ENCODE results near the gene LRSAM1. TPM values are rescaled to one million over a fixed set of nuclear protein-coding genes. Genes with fewer than 3 reads are reported as not detected.

LRSAM1 gene
- total RNA-seq, 1 donor from 2014 or later: 24.6 TPM

DNA sequence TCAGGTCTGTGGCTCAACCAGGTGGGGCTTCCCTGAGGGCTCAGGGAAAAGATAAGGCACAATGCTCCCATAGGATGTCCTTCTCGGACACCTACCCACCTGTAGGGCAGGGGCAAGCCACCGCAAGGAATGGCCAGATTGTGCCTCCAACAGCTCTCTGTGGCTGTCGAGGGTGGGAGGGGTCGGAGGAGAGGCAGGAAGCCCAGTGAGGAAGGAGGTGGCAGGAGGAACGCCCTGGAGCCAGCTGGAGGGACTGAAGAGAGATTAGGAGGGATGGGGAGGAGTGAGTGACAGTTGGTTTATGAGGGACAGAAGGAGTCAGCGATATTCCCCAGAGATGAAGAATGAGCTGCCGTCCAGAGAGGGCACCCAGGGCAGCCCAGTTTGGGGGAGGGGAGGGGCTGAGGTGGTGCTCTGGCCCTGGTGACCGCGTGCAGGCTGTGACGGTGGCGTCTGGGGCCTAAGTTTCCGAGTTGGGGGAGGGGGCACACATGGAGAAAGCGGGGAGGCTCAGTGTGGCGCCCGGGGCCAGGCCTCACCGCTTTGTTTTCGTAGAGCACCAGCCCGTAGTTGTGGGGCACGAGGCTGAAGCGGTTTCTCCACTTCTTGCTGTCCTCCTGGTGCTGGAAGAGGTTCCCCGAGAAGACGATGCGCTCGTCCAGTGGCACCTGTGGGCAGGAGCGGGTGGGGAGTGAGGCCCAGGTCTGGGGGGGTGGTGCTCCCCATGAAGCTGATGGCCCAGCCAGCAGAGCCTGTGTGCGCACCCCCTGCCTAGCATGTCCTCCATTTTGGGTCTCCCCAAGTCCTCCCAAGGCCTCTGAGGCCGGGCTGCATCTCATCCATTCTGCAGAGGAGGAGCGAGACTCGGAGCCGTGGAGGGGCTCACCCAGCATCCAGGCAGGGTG is 75.6 kb downstream of the LRSAM1 start:
- Mint-ChIP-seq H3K4me1 (peaks cover 14% of the 10 kb centered on the region), H3K4me3 (no peak overlapping the region), H3K27me3 (no peaks in the 10 kb centered on the region), H3K36me3 (ENCODE audit: low read depth) (peaks cover 54% of the 10 kb centered on the region), H3K27ac (no peak overlapping the region), H3K9me3 (peaks cover 14% of the 10 kb centered on the region)
- DNase-seq: no peak
- intact Hi-C loops (cut with micrococcal nuclease): no loop called here

DNA sequence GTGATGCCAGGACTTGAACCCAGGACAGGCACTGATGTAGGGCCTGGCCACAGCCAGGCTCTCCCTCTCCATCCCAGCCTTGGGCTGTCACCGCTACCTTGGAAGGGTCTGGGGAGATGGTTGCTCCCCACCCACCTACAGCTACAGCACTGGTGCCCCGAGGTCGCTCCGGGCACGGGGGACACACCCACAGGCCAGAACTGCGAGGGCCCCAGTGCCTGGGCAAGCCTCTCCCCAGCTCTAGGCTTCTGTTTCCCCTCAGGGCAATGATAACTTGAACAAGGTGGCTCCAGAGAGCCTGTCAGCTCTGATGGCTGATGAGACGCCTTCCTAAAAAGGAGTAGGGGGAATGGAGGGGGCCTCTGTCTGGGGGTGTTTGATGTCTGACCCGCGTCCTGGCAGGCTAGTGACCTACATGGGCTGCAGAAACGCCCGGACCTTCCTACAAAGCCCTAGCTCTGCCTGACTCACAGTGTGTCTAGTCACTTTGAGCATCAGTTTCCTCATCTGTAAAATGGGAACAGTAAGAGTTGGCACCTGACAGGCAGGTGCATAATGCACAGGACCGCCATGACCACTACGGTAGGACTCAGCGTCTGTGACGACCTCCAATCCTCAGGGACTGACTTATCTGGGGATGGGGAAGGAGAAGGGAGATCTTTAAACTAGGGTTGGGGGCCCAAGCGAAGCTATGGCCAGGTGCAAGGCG is 76.4 kb downstream of the LRSAM1 start:
- H3K9me3 Mint-ChIP-seq: peaks cover 13% of the 10 kb centered on the region
- DNase-seq: no peak
- peaks cover 12% of the 10 kb centered on the region for H3K4me1 Mint-ChIP-seq
- H3K27ac Mint-ChIP-seq: no peak overlapping the region
- intact Hi-C loops (cut with micrococcal nuclease): no loop called here
- no peaks in the 10 kb centered on the region for H3K27me3 Mint-ChIP-seq
- no peak overlapping the region for H3K4me3 Mint-ChIP-seq
- peaks cover 50% of the 10 kb centered on the region for H3K36me3 Mint-ChIP-seq (ENCODE audit: low read depth)

DNA sequence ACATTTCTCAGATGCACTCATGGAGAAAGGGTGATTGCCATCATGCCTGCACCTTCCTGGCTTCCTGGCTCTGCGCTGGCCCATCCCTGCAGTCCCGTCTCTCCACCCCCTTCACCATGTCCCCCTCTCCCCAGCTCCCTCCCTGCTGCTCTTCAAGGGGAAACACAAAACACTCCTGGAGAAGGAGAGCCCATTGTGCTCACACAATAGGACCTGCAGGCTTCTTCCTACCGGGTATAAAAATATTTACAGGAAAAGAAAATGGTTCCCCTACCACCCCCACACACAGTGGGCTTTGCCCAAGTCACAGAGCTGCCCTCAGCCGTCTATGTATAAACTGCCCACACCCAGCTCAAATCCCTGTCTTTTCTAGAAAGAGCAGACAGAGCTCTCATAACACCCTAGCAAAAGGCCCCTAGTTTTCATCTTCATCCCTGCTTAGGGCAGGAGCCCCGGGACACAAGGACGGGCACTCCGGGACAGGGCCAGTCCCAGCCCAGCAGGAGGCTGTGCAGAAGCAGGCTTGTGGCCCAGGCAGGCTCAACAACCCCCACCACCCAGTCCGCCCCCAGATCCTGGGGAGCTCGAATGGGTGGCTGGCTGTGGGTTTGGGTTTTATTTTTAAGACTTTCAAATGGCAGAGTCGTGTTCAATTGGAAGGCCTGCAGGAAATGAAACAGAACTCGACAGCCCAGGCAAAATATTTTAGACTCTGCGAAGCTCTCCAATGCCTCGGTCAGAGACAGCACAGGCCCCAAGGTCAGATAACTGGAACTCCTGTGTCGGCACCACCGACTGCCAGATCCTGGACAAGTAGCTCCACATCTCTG is 77.3 kb downstream of the LRSAM1 start:
- Mint-ChIP-seq H3K4me3 (no peak overlapping the region), H3K9me3 (peaks cover 10% of the 10 kb centered on the region), H3K27ac (no peak overlapping the region), H3K36me3 (ENCODE audit: low read depth) (peaks cover 41% of the 10 kb centered on the region), H3K27me3 (no peaks in the 10 kb centered on the region), H3K4me1 (peaks cover 10% of the 10 kb centered on the region)
- no peak for DNase-seq
- intact Hi-C loops (cut with micrococcal nuclease): no loop called here

DNA sequence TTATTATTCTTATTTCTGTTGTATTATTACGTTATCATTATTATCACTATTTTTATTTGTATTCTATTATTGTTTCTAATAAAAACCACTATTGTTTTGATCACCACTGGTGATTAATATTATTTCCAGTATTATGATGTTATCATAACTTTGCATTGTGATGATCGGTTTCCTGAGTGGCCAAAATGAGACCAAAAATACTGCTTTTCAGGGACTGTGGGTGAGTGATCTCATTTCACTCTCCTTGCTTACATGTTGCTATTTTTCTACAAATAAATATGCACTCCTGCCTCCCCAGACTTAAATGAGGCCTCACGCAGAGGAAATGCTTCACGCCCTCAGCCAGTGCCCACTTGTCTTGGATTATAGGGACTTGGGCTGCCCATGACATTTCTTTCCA is 78.4 kb downstream of the LRSAM1 start:
- intact Hi-C loops (cut with micrococcal nuclease): no loop called here
- no peak for DNase-seq
- Mint-ChIP-seq H3K4me3 (no peak overlapping the region), H3K4me1 (peaks cover 10% of the 10 kb centered on the region), H3K9me3 (peaks cover 9% of the 10 kb centered on the region), H3K27me3 (no peaks in the 10 kb centered on the region), H3K27ac (no peak overlapping the region), H3K36me3 (ENCODE audit: low read depth) (peaks cover 31% of the 10 kb centered on the region)

DNA sequence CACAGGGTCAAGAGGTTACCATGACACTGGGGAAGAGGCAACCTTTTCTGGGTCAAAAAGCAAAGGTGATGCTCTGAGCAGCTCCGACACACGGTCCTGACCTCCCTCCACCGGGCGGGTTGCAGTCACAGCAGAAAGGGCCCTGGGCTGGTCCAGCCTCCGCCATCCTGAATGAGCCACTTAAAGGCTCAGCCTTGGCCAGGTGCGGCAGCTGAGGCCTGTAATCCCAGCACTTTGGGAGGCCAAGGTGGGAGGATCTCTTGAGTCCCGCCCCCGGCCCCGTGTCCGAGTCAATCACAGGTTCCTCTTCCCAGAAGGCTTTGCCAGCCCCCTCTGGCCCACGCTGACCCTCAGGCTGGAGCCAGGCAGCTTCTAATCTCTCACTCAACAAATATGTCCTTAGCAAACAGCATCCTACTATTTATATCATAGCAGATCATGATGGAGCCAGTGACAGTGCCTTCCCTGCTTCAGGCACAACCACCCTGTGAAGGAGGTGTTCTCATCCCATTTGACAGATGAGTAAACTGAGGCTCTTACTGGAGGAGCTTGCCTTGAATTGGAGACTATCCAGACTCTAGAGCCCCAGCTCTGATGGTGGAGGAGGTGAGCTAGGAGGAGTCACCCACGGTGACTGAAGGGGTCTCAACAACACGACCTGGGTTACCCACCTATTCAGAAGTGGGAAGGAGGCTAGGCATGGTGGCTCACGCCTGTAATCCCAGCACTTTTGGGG is 79.1 kb downstream of the LRSAM1 start:
- Mint-ChIP-seq H3K4me3 (no peak overlapping the region), H3K27ac (no peak overlapping the region), H3K4me1 (peaks cover 10% of the 10 kb centered on the region), H3K36me3 (ENCODE audit: low read depth) (peaks cover 24% of the 10 kb centered on the region), H3K27me3 (no peaks in the 10 kb centered on the region), H3K9me3 (peaks cover 4% of the 10 kb centered on the region)
- no peak for DNase-seq
- intact Hi-C loops (cut with micrococcal nuclease): no loop called here

GRCh38 chr9:127531676-127532075 is 80.4 kb downstream of the LRSAM1 start:
- intact Hi-C loops (cut with micrococcal nuclease): no loop called here
- DNase-seq: no peak
- Mint-ChIP-seq H3K27me3 (no peaks in the 10 kb centered on the region), H3K27ac (no peak overlapping the region), H3K9me3 (peaks cover under 1% of the 10 kb centered on the region), H3K4me3 (no peak overlapping the region), H3K36me3 (ENCODE audit: low read depth) (peaks cover 13% of the 10 kb centered on the region), H3K4me1 (peaks cover 8% of the 10 kb centered on the region)

GRCh38 chr9:127534250-127534906 is 83.1 kb downstream of the LRSAM1 start:
- H3K4me1 Mint-ChIP-seq: peaks cover 1% of the 10 kb centered on the region
- H3K36me3 Mint-ChIP-seq (ENCODE audit: low read depth): peaks cover 5% of the 10 kb centered on the region
- intact Hi-C loops (cut with micrococcal nuclease): no loop called here
- H3K27me3 Mint-ChIP-seq: no peaks in the 10 kb centered on the region
- no peak for DNase-seq
- no peaks in the 10 kb centered on the region for H3K9me3 Mint-ChIP-seq
- peak overlapping the region; percentile 5 for H3K27ac Mint-ChIP-seq
- no peak overlapping the region for H3K4me3 Mint-ChIP-seq

- no peak overlapping the region for H3K27ac Mint-ChIP-seq
- no peak for DNase-seq
- peaks cover 1% of the 10 kb centered on the region for H3K4me1 Mint-ChIP-seq
- no peaks in the 10 kb centered on the region for H3K9me3 Mint-ChIP-seq
- intact Hi-C loops (cut with micrococcal nuclease): no loop called here
- no peak overlapping the region for H3K4me3 Mint-ChIP-seq
- peaks cover 3% of the 10 kb centered on the region for H3K36me3 Mint-ChIP-seq (ENCODE audit: low read depth)
- H3K27me3 Mint-ChIP-seq: no peaks in the 10 kb centered on the region
Observed at GRCh38 chr9:127534931-127535330, 83.6 kb downstream of the LRSAM1 start.

GRCh38 chr9:127535396-127535795 is 84.1 kb downstream of the LRSAM1 start:
- no peak for DNase-seq
- H3K4me3 Mint-ChIP-seq: no peak overlapping the region
- H3K4me1 Mint-ChIP-seq: peaks cover 1% of the 10 kb centered on the region
- intact Hi-C loops (cut with micrococcal nuclease): no loop called here
- no peaks in the 10 kb centered on the region for H3K9me3 Mint-ChIP-seq
- H3K27ac Mint-ChIP-seq: no peak overlapping the region
- peaks cover 2% of the 10 kb centered on the region for H3K36me3 Mint-ChIP-seq (ENCODE audit: low read depth)
- H3K27me3 Mint-ChIP-seq: no peaks in the 10 kb centered on the region

DNA sequence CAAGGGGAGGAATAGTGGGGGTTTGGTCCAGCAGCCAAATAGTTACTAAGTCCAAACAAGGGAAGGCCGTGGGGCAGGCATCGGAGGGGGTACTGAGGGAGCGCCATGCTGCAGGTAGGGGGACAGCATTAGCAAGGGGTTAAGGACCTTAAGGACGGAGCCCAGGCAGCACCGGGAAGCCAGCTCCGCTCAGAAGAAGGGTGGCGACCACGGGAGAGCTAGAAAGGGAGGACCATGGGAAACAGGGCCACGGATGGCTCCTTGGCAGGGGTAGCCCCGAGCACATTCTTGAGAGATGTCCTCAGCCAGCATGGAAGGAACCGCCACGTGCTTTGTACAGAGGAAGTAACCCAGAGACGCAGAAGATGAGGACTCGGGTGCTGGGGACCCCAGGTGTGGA is 84.5 kb downstream of the LRSAM1 start:
- no peaks in the 10 kb centered on the region for H3K4me1 Mint-ChIP-seq
- no peaks in the 10 kb centered on the region for H3K36me3 Mint-ChIP-seq (ENCODE audit: low read depth)
- no peak overlapping the region for H3K27ac Mint-ChIP-seq
- intact Hi-C loops (cut with micrococcal nuclease): no loop called here
- H3K4me3 Mint-ChIP-seq: no peak overlapping the region
- no peaks in the 10 kb centered on the region for H3K9me3 Mint-ChIP-seq
- DNase-seq: no peak
- H3K27me3 Mint-ChIP-seq: no peaks in the 10 kb centered on the region

DNA sequence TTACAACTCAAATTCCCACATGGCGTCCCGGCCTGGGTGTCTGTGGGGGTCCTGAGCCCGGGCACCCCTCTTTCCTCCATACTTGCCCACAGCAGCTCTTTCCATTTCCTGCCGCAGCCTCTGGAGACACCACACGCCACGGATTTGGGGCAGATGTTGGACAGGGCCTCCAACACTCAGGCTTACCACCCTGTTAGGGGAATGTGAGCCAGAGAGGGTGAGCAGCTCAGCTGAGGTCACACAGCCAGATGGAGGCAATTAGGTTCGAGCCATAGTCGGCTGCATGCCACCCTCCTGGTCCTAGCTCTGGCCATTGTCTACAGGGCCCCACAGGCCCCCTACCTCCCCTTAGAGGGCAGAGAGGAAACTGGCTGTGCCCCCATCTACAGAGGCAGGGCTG is 85.2 kb downstream of the LRSAM1 start:
- no peak overlapping the region for H3K27ac Mint-ChIP-seq
- no peaks in the 10 kb centered on the region for H3K27me3 Mint-ChIP-seq
- H3K4me3 Mint-ChIP-seq: no peak overlapping the region
- DNase-seq: no peak
- no peaks in the 10 kb centered on the region for H3K9me3 Mint-ChIP-seq
- no peaks in the 10 kb centered on the region for H3K4me1 Mint-ChIP-seq
- intact Hi-C loops (cut with micrococcal nuclease): no loop called here
- no peaks in the 10 kb centered on the region for H3K36me3 Mint-ChIP-seq (ENCODE audit: low read depth)

GRCh38 chr9:127537014-127537413 is 85.7 kb downstream of the LRSAM1 start:
- DNase-seq: no peak
- H3K4me3 Mint-ChIP-seq: no peak overlapping the region
- H3K27ac Mint-ChIP-seq: no peak overlapping the region
- H3K36me3 Mint-ChIP-seq (ENCODE audit: low read depth): no peaks in the 10 kb centered on the region
- no peaks in the 10 kb centered on the region for H3K4me1 Mint-ChIP-seq
- H3K27me3 Mint-ChIP-seq: no peaks in the 10 kb centered on the region
- no peaks in the 10 kb centered on the region for H3K9me3 Mint-ChIP-seq
- intact Hi-C loops (cut with micrococcal nuclease): no loop called here

DNA sequence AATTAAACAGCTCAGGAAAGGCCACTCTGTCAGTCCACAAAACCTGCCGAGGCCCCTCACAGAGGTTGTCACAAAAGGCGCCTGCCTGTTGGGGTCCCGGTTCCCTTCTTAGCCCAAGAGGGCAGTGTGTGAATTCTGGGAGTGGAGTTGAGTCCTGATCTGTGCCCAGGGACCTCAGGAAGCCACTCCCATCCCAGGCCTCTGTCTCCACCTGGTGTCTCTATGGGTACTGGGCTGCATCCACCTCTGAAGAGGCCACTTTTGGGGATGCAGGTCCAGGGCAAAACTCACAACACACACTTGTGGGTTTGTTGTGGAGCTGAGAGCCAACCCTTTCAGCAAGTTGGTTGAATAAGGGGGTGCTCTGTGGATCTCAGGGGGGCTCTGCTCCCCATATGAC is 86.5 kb downstream of the LRSAM1 start:
- Mint-ChIP-seq H3K4me1 (no peaks in the 10 kb centered on the region), H3K4me3 (no peak overlapping the region), H3K27ac (no peak overlapping the region), H3K27me3 (no peaks in the 10 kb centered on the region), H3K36me3 (ENCODE audit: low read depth) (no peaks in the 10 kb centered on the region), H3K9me3 (no peaks in the 10 kb centered on the region)
- DNase-seq: no peak
- intact Hi-C loops (cut with micrococcal nuclease): no loop called here
